IMR-90 (cell line): ENCODE measurements around the gene CCDC43. TPM values are rescaled to one million over a fixed set of nuclear protein-coding genes. Genes with fewer than 3 reads are reported as not detected.
A peak's percentile ranks its signal among the peaks of the same experiment; 100 is the strongest.

Experiments used
- ATAC-seq: fragments of 200-7000 bp; cut with Tn5 transposase; 2 replicates; pipeline ENCODE4 v1.9.1; 2020; ENCODE audit warnings: low read depth, mild to moderate bottlenecking, moderate library complexity
- BruUV-seq: library from RNA; stranded (reverse); fragments of 400-500 nt; replicated peaks from 2 replicates; lab custom pipeline; 2021; lab: Mats Ljungman, UMichigan
- CTCF ChIA-PET: fragments of 300-600 bp; formaldehyde crosslinking; extraction: SDS; loops from one replicate; lab custom pipeline; 2021; ENCODE audit warnings: antibody characterized with exemption; lab: Yijun Ruan, JAX
- POLR2A ChIA-PET: fragments of 300-600 bp; sonication (Branson Sonifier 250); formaldehyde crosslinking; loops from one replicate; lab custom pipeline; 2022; ENCODE audit warnings: antibody characterized with exemption; ENCODE audit not compliant: unreplicated experiment; lab: Charles Lee
- DNase-seq: peaks from one replicate; pipeline ENCODE4 v3.0.0; 2013
- H2AFZ ChIP-seq: replicated peaks from 2 replicates; pipeline ENCODE3; 2013; ENCODE audit warnings: low read length, mild to moderate bottlenecking; ENCODE audit not compliant: poor library complexity
- H2AK5ac ChIP-seq: 2 replicates; pipeline ENCODE4 v1.6.1; 2013; ENCODE audit warnings: low read depth, low read length, inconsistent platforms
- H2AK9ac ChIP-seq: replicated peaks from 2 replicates; pipeline ENCODE3; 2013; ENCODE audit warnings: mild to moderate bottlenecking, low read depth, low read length, moderate library complexity; ENCODE audit not compliant: poor library complexity
- H2BK120ac ChIP-seq: 2 replicates; pipeline ENCODE4 v1.6.1; 2013; ENCODE audit warnings: low read depth, low read length, inconsistent platforms
- H2BK15ac ChIP-seq: 3 replicates; pipeline ENCODE4 v1.6.1; 2013; ENCODE audit warnings: low read depth, low read length, inconsistent platforms
- H2BK20ac ChIP-seq: 2 replicates; pipeline ENCODE4 v1.6.1; 2013; ENCODE audit warnings: low read depth, mild to moderate bottlenecking, inconsistent platforms, low read length, moderate library complexity
- H2BK5ac ChIP-seq: 2 replicates; pipeline ENCODE4 v1.6.1; 2013; ENCODE audit warnings: mild to moderate bottlenecking, low read depth, low read length, inconsistent platforms; ENCODE audit not compliant: poor library complexity, severe bottlenecking
- H3K14ac ChIP-seq: replicated peaks from 2 replicates; pipeline ENCODE4 v1.6.1; 2013; ENCODE audit warnings: low read depth, low read length, inconsistent platforms
- H3K18ac ChIP-seq: 2 replicates; pipeline ENCODE4 v1.6.1; 2013; ENCODE audit warnings: low read depth, low read length, control low read depth
- H3K23ac ChIP-seq: 2 replicates; pipeline ENCODE4 v1.6.1; 2013; ENCODE audit warnings: low read depth, low read length, inconsistent platforms
- H3K27ac ChIP-seq: 2 replicates; pipeline ENCODE4 v1.5.1; 2013; ENCODE audit warnings: mild to moderate bottlenecking, control low read depth, low read length; ENCODE audit not compliant: insufficient read depth
- H3K27me3 ChIP-seq: 2 replicates; pipeline ENCODE4 v1.6.1; 2013; ENCODE audit warnings: low read length; ENCODE audit not compliant: control insufficient read depth, insufficient read depth
- H3K36me3 ChIP-seq: 2 replicates; pipeline ENCODE4 v1.6.1; 2013; ENCODE audit warnings: low read length, mixed read lengths; ENCODE audit not compliant: control insufficient read depth, insufficient read depth
- H3K4ac ChIP-seq: 2 replicates; pipeline ENCODE4 v1.6.1; 2013; ENCODE audit warnings: low read depth, low read length, inconsistent platforms
- H3K4me1 ChIP-seq: 2 replicates; pipeline ENCODE4 v1.6.1; 2013; ENCODE audit warnings: low read length, mixed read lengths; ENCODE audit not compliant: control insufficient read depth, insufficient read depth
- H3K4me2 ChIP-seq: 2 replicates; pipeline ENCODE4 v1.6.1; 2013; ENCODE audit warnings: low read depth, mild to moderate bottlenecking, control low read depth, low read length, moderate library complexity
- H3K4me3 ChIP-seq: 2 replicates; pipeline ENCODE4 v1.5.1; 2013; ENCODE audit warnings: low read depth, mild to moderate bottlenecking, control low read depth, low read length, moderate library complexity; ENCODE audit not compliant: insufficient read depth
- H3K56ac ChIP-seq: 2 replicates; pipeline ENCODE4 v1.6.1; 2013; ENCODE audit warnings: low read length, inconsistent platforms; ENCODE audit not compliant: insufficient read depth; ENCODE audit errors: extremely low read depth
- H3K79me1 ChIP-seq, 2 experiments: 2 replicates each; pipeline ENCODE4 v1.6.1; 2013; ENCODE audit warnings: low read length in 2 of 2, inconsistent platforms in 1 of 2, low read depth in 1 of 2
- H3K9ac ChIP-seq: 2 replicates; pipeline ENCODE4 v1.6.1; 2013; ENCODE audit warnings: low read depth, low read length, control low read depth
- H3K9me1 ChIP-seq: 2 replicates; pipeline ENCODE4 v1.6.1; 2013; ENCODE audit warnings: low read length, inconsistent platforms; ENCODE audit not compliant: insufficient read depth
- H3K9me3 ChIP-seq: 2 replicates; pipeline ENCODE4 v1.6.1; 2013; ENCODE audit warnings: low read length; ENCODE audit not compliant: control insufficient read depth, insufficient read depth
- H4K20me1 ChIP-seq: 2 replicates; pipeline ENCODE4 v1.6.1; 2013; ENCODE audit warnings: low read length, inconsistent platforms; ENCODE audit not compliant: insufficient read depth
- H4K5ac ChIP-seq: 2 replicates; pipeline ENCODE4 v1.6.1; 2013; ENCODE audit warnings: mild to moderate bottlenecking, low read depth, low read length, control low read depth
- H4K8ac ChIP-seq, 2 experiments: 2 replicates each; pipeline ENCODE4 v1.6.1; 2013; ENCODE audit warnings: low read depth in 2 of 2, low read length in 2 of 2, control low read depth in 1 of 2, inconsistent platforms in 1 of 2
- H4K91ac ChIP-seq: 2 replicates; pipeline ENCODE4 v1.6.1; 2013; ENCODE audit warnings: low read depth, low read length, inconsistent platforms; ENCODE audit not compliant: insufficient read depth
- BHLHE40 ChIP-seq: fragments of 150-350 bp; IDR thresholded peaks from 2 replicates; pipeline ENCODE4 v1.6.1; 2016; ENCODE audit warnings: mild to moderate bottlenecking, low read depth, low read length
- CEBPB ChIP-seq: IDR thresholded peaks from 2 replicates; pipeline ENCODE4 v1.6.1; 2012; ENCODE audit warnings: low read depth, low read length, improper control_type of control experiment
- CHD1 ChIP-seq: IDR thresholded peaks from 2 replicates; pipeline ENCODE4 v1.6.1; 2012; ENCODE audit warnings: low read depth, low read length, improper control_type of control experiment
- CTCF ChIP-seq: conservative IDR thresholded peaks from 2 replicates; pipeline ENCODE4 v1.5.1; 2012; ENCODE audit warnings: mild to moderate bottlenecking, low read depth, low read length, improper control_type of control experiment
- ELK1 ChIP-seq: fragments of 150-350 bp; IDR thresholded peaks from 2 replicates; pipeline ENCODE4 v1.6.1; 2016; ENCODE audit warnings: low read depth, mild to moderate bottlenecking, low read length, moderate library complexity, borderline replicate concordance
- FOS ChIP-seq: fragments of 150-350 bp; IDR thresholded peaks from 2 replicates; pipeline ENCODE4 v1.6.1; 2016; ENCODE audit warnings: low read depth, low read length
- POLR2A ChIP-seq: IDR thresholded peaks from 2 replicates; pipeline ENCODE4 v1.6.1; 2012; ENCODE audit warnings: mild to moderate bottlenecking, low read depth, low read length
- RAD21 ChIP-seq: IDR thresholded peaks from 2 replicates; pipeline ENCODE4 v1.6.1; 2012; ENCODE audit warnings: low read length, improper control_type of control experiment
- RCOR1 ChIP-seq: IDR thresholded peaks from 2 replicates; pipeline ENCODE4 v1.6.1; 2012; ENCODE audit warnings: mild to moderate bottlenecking, low read length, improper control_type of control experiment; ENCODE audit not compliant: insufficient replicate concordance
- RFX5 ChIP-seq: IDR thresholded peaks from 2 replicates; pipeline ENCODE4 v1.8.0; 2012; ENCODE audit warnings: low read depth, mild to moderate bottlenecking, low read length, moderate library complexity
- WGBS, 2 experiments: methylation state at CpG; one replicate each; pipeline versions ENCODE4 v1.1.5 to v1.1.7; 2013; ENCODE audit warnings: missing lambda C conversion rate in 2 of 2; ENCODE audit not compliant: insufficient read length in 1 of 2; ENCODE audit errors: extremely low coverage in 2 of 2; 5-methylcytosine and 5-hydroxymethylcytosine counted together
- dilution Hi-C: fragments of 300-500 bp; cut with HindIII; formaldehyde crosslinking; loops from one replicate; pipeline ENCODE4 v1.14.3; 2018; ENCODE audit warnings: low sequenced_read_pairs; ENCODE audit not compliant: unreplicated experiment
- in situ Hi-C: fragments of 300-500 bp; cut with MboI; formaldehyde crosslinking; loops from 3 replicates; pipeline ENCODE4 v1.14.3; 2019; ENCODE audit warnings: low sequenced_read_pairs, inconsistent platforms, mixed read lengths
- intact Hi-C: fragments of 100-400 bp; cut with micrococcal nuclease; formaldehyde crosslinking; loops from 2 replicates; pipeline ENCODE4 v1.10.0; 2022
- polyA plus RNA-seq, 3 experiments: library from polyadenylated mRNA; depleted of rRNA; stranded (reverse); fragments of >200 nt; gene quantifications; 2 replicates each; pipeline ENCODE4 v1.2.3, GENCODE V29; 2012; ENCODE audit warnings: low replicate concordance in 1 of 3
- total RNA-seq: library from RNA; depleted of rRNA; stranded (reverse); fragments of >200 nt; gene quantifications from 2 replicates; pipeline ENCODE4 v1.2.3, GENCODE V29; 2012

Gene CCDC43
- total and polyA plus RNA-seq, 2 of the 4 experiments (the other 2 are of a cell fraction) = 11.3 to 20.8 TPM

- CTCF ChIA-PET = interaction anchor here (0.6 kb wide), 1 partner anchor 17 kb away, joined by 5 read pairs; no protein-coding TSS in a partner anchor
- intact Hi-C loops = no loop called here
- POLR2A ChIA-PET = no interaction called here
Measured at GRCh38 chr17:44628243-44629188, 61.1 kb downstream of the CCDC43 start.

More at GRCh38 chr17:44628243-44629188, 61.1 kb downstream of the CCDC43 start:
- Histone ChIP-seq H2AK5ac (peak overlapping the region; percentile 35; the same call in 1 of the 2 replicates), H4K20me1 (no peaks in the 10 kb centered on the region), H3K14ac (no peak overlapping the region), H3K56ac (no peak overlapping the region), H3K4me3 (no peak overlapping the region), H2BK20ac (0 out of 2 replicates have a peak overlapping the region, but pooled peaks have one; percentile 35), H3K36me3 (no peaks in the 10 kb centered on the region), H4K8ac (peak overlapping the region in 1 of 2 experiments; percentile 58; a peak in 1 of 4 replicates), H2BK120ac (no peak overlapping the region), H3K4me1 (peaks cover 6% of the 10 kb centered on the region; the same call in 1 of the 2 replicates), H2AFZ (peak overlapping the region; percentile 81), H3K27ac (no peak overlapping the region), H3K4me2 (no peak overlapping the region), H4K5ac (peak overlapping the region; percentile 71; the same call in 1 of the 2 replicates), H2AK9ac (peak overlapping the region; percentile 73), H3K9me1 (no peaks in the 10 kb centered on the region), H2BK5ac (no peak overlapping the region), H2BK15ac (no peak overlapping the region), H3K9ac (no peak overlapping the region), H3K79me1 (no peaks in the 10 kb centered on the region), H3K27me3 (no peaks in the 10 kb centered on the region), H3K9me3 (no peaks in the 10 kb centered on the region), H3K23ac (no peak overlapping the region), H3K4ac (no peak overlapping the region), H3K18ac (peak overlapping the region; percentile 60; the same call in 1 of the 2 replicates), H4K91ac (no peak overlapping the region; the same call in 1 of the 2 replicates)
- ATAC-seq (no peak), DNase-seq (no peak)
- WGBS, 2 experiments = 64% methylated on average over 20 of the region's 34 CpGs; no CpG with 5 or more reads in 1 of the 2 experiments
- in situ Hi-C loops (loop anchor here (25.0 kb wide), 1 partner anchor 416 kb away; the partner anchor contains the start of gene UBTF), dilution Hi-C loops (no loop called here)
- TF ChIP-seq CEBPB = no peak
- no peak for TF ChIP-seq CHD1
- TF ChIP-seq FOS = no peak
- TF ChIP-seq POLR2A = no peak
- no peak for TF ChIP-seq ELK1
- no peak for TF ChIP-seq RFX5
- no peak for TF ChIP-seq BHLHE40
- TF ChIP-seq RCOR1 = no peak
- no peak for TF ChIP-seq RAD21
- TF ChIP-seq CTCF = no peak
- no TSS peak for BruUV-seq
